Activated CD4-positive, alpha-beta T cell treated with anti-CD3 and anti-CD28 coated beads for 4 hours (primary cell): ENCODE data around the gene SAPCD2.

Experiments
- DNase-seq, 2 donors: peaks; one replicate each; pipeline ENCODE4 v3.0.0-alpha.2; 2020

The SAPCD2 gene

GRCh38 chr9:137106662-137107250 lies 36.4 kb upstream of the SAPCD2 start:
- DNase-seq = no peak

GRCh38 chr9:137105814-137106661 lies 35.7 kb upstream of the SAPCD2 start:
- DNase-seq = no peak

GRCh38 chr9:137103206-137103999 lies 33.0 kb upstream of the SAPCD2 start:
- DNase-seq = no peak

- DNase-seq = no peak
These were observed 28.9 kb upstream of the SAPCD2 start for GRCh38 chr9:137099231-137099630.

GRCh38 chr9:137097761-137098462 lies 27.6 kb upstream of the SAPCD2 start:
- no peak for DNase-seq

GRCh38 chr9:137096785-137097546 lies 26.6 kb upstream of the SAPCD2 start:
- no peak for DNase-seq

GRCh38 chr9:137095664-137096517 lies 25.5 kb upstream of the SAPCD2 start:
- DNase-seq = peak; percentile 84 to 85

GRCh38 chr9:137089232-137089947 lies 19.0 kb upstream of the SAPCD2 start:
- no peak for DNase-seq

GRCh38 chr9:137088121-137088520 lies 17.8 kb upstream of the SAPCD2 start:
- DNase-seq = no peak

GRCh38 chr9:137087409-137087925 lies 17.1 kb upstream of the SAPCD2 start:
- DNase-seq = no peak

GRCh38 chr9:137086531-137087408 lies 16.4 kb upstream of the SAPCD2 start, which contains the start of gene MAN1B1:
Gene MAN1B1, plus strand, starts transcription at chr9:137086985. Its CDS starts 15 bp downstream, at chr9:137087000.
- DNase-seq = peak; percentile 99 to 100

GRCh38 chr9:137085920-137086530 lies 15.7 kb upstream of the SAPCD2 start:
- peak; percentile 14 to 33 for DNase-seq

GRCh38 chr9:137084526-137084925 lies 14.2 kb upstream of the SAPCD2 start:
- no peak for DNase-seq

GRCh38 chr9:137083394-137084004 lies 13.1 kb upstream of the SAPCD2 start:
- no peak for DNase-seq

GRCh38 chr9:137082925-137083290 lies 12.6 kb upstream of the SAPCD2 start:
- no peak for DNase-seq

- DNase-seq = no peak
These were observed 12.0 kb upstream of the SAPCD2 start for GRCh38 chr9:137082222-137082924.
